K562 (cell line): ENCODE data around the gene EYA3. TPM values are rescaled to one million over a fixed set of nuclear protein-coding genes. Genes with fewer than 3 reads are reported as not detected.

ENCODE experiments used
- ATAC-seq: fragments of 200-7000 bp; cut with Tn5 transposase; 3 replicates; pipeline ENCODE4 v1.9.1; 2020; ENCODE audit warnings: moderate library complexity
- BruUV-seq: library from RNA; stranded (reverse); fragments of 400-500 nt; replicated peaks from 2 replicates; lab custom pipeline; 2021; lab: Mats Ljungman, UMichigan
- CTCF ChIA-PET: fragments of 300-600 bp; formaldehyde crosslinking; extraction: SDS; loops from one replicate; lab custom pipeline; 2021; ENCODE audit warnings: low intra/inter-chr PET ratio; lab: Yijun Ruan, JAX
- POLR2A ChIA-PET: fragments of 300-600, 350-650 bp; sonication (Branson Sonifier 250); formaldehyde crosslinking; extraction: SDS; loops from one replicate; lab custom pipeline; 2021; ENCODE audit warnings: antibody characterized with exemption, inconsistent platforms; lab: Yijun Ruan, JAX
- DNase-seq, 4 experiments: peaks; one replicate each; pipeline versions ENCODE4 v3.0.0 to v3.0.0-alpha.2; 2011 to 2018; ENCODE audit warnings: low spot score in 3 of 4, mixed read lengths in 3 of 4; ENCODE audit errors: extremely low read depth in 1 of 4
- FAIRE-seq: peaks from 2 replicates; lab custom pipeline; 2011; peaks lifted over from hg19 to GRCh38; lab: Jason Lieb, UNC
- H2AFZ ChIP-seq: 2 replicates; pipeline ENCODE4 v1.6.0; 2011; ENCODE audit warnings: low read depth, low read length, control low read depth, inconsistent platforms
- H3K27ac ChIP-seq: fragments of 200-600 bp; 3 replicates; pipeline ENCODE4 v1.8.0; 2011; ENCODE audit warnings: low read depth, mild to moderate bottlenecking, control low read depth, inconsistent platforms, low read length, moderate library complexity, mixed read lengths; ENCODE audit errors: extremely low read depth
- H3K27me3 ChIP-seq, 2 experiments: fragments of 300-600 bp in 1 of 2; 2 replicates in 1 of 2; 3 replicates in 1 of 2; pipeline versions ENCODE4 v1.6.0 to v1.8.0; 2011; ENCODE audit warnings: inconsistent platforms in 2 of 2, low read length in 2 of 2, mild to moderate bottlenecking in 1 of 2, mixed read lengths in 1 of 2, moderate library complexity in 1 of 2; ENCODE audit not compliant: control insufficient read depth in 2 of 2, insufficient read depth in 2 of 2
- H3K36me3 ChIP-seq: fragments of 300-600 bp; 3 replicates; pipeline ENCODE4 v1.8.0; 2011; ENCODE audit warnings: mild to moderate bottlenecking, low read length, inconsistent platforms; ENCODE audit not compliant: control insufficient read depth, insufficient read depth
- H3K4me1 ChIP-seq, 2 experiments: fragments of 200-600 bp in 1 of 2; replicated peaks in 1 of 2; 2 replicates in 1 of 2; 3 replicates in 1 of 2; pipeline versions ENCODE4 v1.5.1 to v1.8.0; 2011; ENCODE audit warnings: inconsistent platforms in 2 of 2, low read length in 2 of 2, mild to moderate bottlenecking in 1 of 2, mixed read lengths in 1 of 2, moderate library complexity in 1 of 2; ENCODE audit not compliant: control insufficient read depth in 2 of 2, insufficient read depth in 2 of 2
- H3K4me2 ChIP-seq: 2 replicates; pipeline ENCODE4 v1.6.1; 2011; ENCODE audit warnings: low read length, control low read depth, inconsistent platforms, mixed read lengths; ENCODE audit not compliant: insufficient read depth
- H3K4me3 ChIP-seq: fragments of 200-600 bp; sonication (generic), shearing (Covaris generic); 2 replicates; pipeline ENCODE4 v1.5.1; 2016; ENCODE audit warnings: control low read depth, inconsistent platforms
- H3K79me2 ChIP-seq: fragments of 200-600 bp; 3 replicates; pipeline ENCODE4 v1.8.0; 2011; ENCODE audit warnings: low read length, inconsistent platforms; ENCODE audit not compliant: control insufficient read depth, insufficient read depth
- H3K9ac ChIP-seq, 2 experiments: 2 replicates each; pipeline versions ENCODE4 v1.6.0 to v1.6.1; 2011; ENCODE audit warnings: low read depth in 2 of 2, low read length in 2 of 2, control low read depth in 1 of 2, inconsistent platforms in 1 of 2, mild to moderate bottlenecking in 1 of 2, mixed read lengths in 1 of 2; ENCODE audit not compliant: insufficient read depth in 1 of 2
- H3K9me1 ChIP-seq: one replicate; pipeline ENCODE4 v1.6.0; 2011; ENCODE audit warnings: inconsistent platforms, mild to moderate bottlenecking, low read length, moderate library complexity; ENCODE audit not compliant: control insufficient read depth, insufficient read depth
- H3K9me3 ChIP-seq: replicated peaks from 2 replicates; pipeline ENCODE4 v1.5.1; 2011; ENCODE audit warnings: low read depth, low read length, inconsistent platforms; ENCODE audit not compliant: control insufficient read depth, insufficient read depth
- H4K20me1 ChIP-seq: replicated peaks from 2 replicates; pipeline ENCODE4 v1.6.1; 2011; ENCODE audit warnings: low read length, inconsistent platforms, mixed read lengths; ENCODE audit not compliant: control insufficient read depth, insufficient read depth
- ARID1B ChIP-seq: fragments of 450-650 bp; IDR thresholded peaks from 2 replicates; pipeline ENCODE4 v1.6.1; 2016; ENCODE audit warnings: antibody characterized with exemption, mild to moderate bottlenecking, inconsistent platforms
- CHD4 ChIP-seq: fragments of 200-600 bp; sonication (generic); IDR thresholded peaks from 3 replicates; pipeline ENCODE4 v1.6.1; 2012; ENCODE audit warnings: low read depth, mild to moderate bottlenecking, mixed read lengths, low read length, inconsistent platforms; ENCODE audit not compliant: insufficient read depth, insufficient replicate concordance, poor library complexity, severe bottlenecking
- FOXA3 ChIP-seq, 2 experiments: fragments of 450-650 bp in 1 of 2; sonication (generic) in 1 of 2; formaldehyde crosslinking; IDR thresholded peaks in 1 of 2; conservative IDR thresholded peaks in 1 of 2; 2 replicates each; pipeline versions ENCODE4 v1.4.0 to v1.8.0; 2020 to 2022; ENCODE audit warnings: mild to moderate bottlenecking in 2 of 2, missing genetic modification reagents in 1 of 2
- MAFG ChIP-seq: fragments of 450-650 bp; conservative IDR thresholded peaks from 2 replicates; pipeline ENCODE4 v1.6.1; 2016; ENCODE audit warnings: missing genetic modification characterization, missing compliant biosample characterization
- RBM34 ChIP-seq: fragments of 200-400 bp; formaldehyde crosslinking; IDR thresholded peaks from 2 replicates; pipeline ENCODE4 v1.6.1; 2018; ENCODE audit warnings: low read length, borderline replicate concordance; ENCODE audit not compliant: insufficient read depth
- SMARCA4 ChIP-seq: fragments of 450-650 bp; IDR thresholded peaks from 2 replicates; pipeline ENCODE4 v1.6.1; 2016
- SMARCA5 ChIP-seq: fragments of 450-650 bp; IDR thresholded peaks from 2 replicates; pipeline ENCODE4 v1.6.1; 2016
- ZNF76 ChIP-seq: fragments of 250-450 bp; sonication (Bioruptor Pico); IDR thresholded peaks from 2 replicates; pipeline ENCODE4 v1.4.0; 2020; ENCODE audit warnings: mild to moderate bottlenecking, moderate library complexity, borderline replicate concordance
- WGBS: fragments of 100-300 bp; shearing (Covaris generic); methylation state at CpG from one replicate; pipeline ENCODE4 v1.1.6; 2016; ENCODE audit warnings: low coverage, mixed read lengths; ENCODE audit not compliant: insufficient coverage; ENCODE audit errors: missing lambda C conversion rate; 5-methylcytosine and 5-hydroxymethylcytosine counted together
- in situ Hi-C: fragments of 300-500 bp; cut with MboI; formaldehyde crosslinking; loops from 4 replicates; pipeline ENCODE4 v1.15.0; 2018; ENCODE audit warnings: inconsistent platforms, mixed read lengths
- intact Hi-C: fragments of 100-400 bp; cut with micrococcal nuclease; formaldehyde crosslinking; loops from 2 replicates; pipeline ENCODE4 v1.14.2; 2022
- polyA plus RNA-seq, 8 experiments: library from polyadenylated mRNA; depleted of rRNA in 4 of 8; stranded (reverse) in 5 of 8; unstranded in 3 of 8; fragments of >200 nt; fragmentation: Nextera tagmentation in 2 of 8; fragmentation: Illumina TruSeq in 1 of 8; extraction: Ambion mirVana in 2 of 8; extraction: Trizol in 1 of 8; gene quantifications; 2 replicates each; pipeline versions ENCODE4 v1.2.1 to v1.2.3, GENCODE V29; 2011 to 2014; ENCODE audit warnings: inconsistent platforms in 1 of 8, missing spikeins in 1 of 8
- total RNA-seq, 7 experiments: library from RNA; depleted of rRNA in 6 of 7; stranded (reverse); fragments of >200 nt in 6 of 7; fragmentation: Illumina TruSeq in 2 of 7; extraction: Trizol in 2 of 7; gene quantifications; 2 replicates each; pipeline versions ENCODE4 v1.2.1 to v1.2.3, GENCODE V29; 2011 to 2021; ENCODE audit warnings: low replicate concordance in 1 of 7
- TF ChIP-seq, protein P1 (sequence below), 2 experiments: fragments of 450-650 bp; conservative IDR thresholded peaks; 2 replicates each; pipeline ENCODE4 v1.6.1; 2017; ENCODE audit warnings: mild to moderate bottlenecking in 2 of 2, moderate library complexity in 2 of 2
- TF ChIP-seq, protein P2 (sequence below), 2 experiments: IDR thresholded peaks in 1 of 2; conservative IDR thresholded peaks in 1 of 2; 2 replicates each; pipeline ENCODE4 v1.6.1; 2016; ENCODE audit warnings: low read depth in 2 of 2, mild to moderate bottlenecking in 1 of 2, missing compliant biosample characterization in 1 of 2, missing genetic modification characterization in 1 of 2, moderate library complexity in 1 of 2
- TF ChIP-seq, protein P3 (sequence below): fragments of 250-450 bp; sonication (Bioruptor Pico); IDR thresholded peaks from 2 replicates; pipeline ENCODE4 v1.8.0; 2022; ENCODE audit warnings: moderate library complexity, mild to moderate bottlenecking, inconsistent platforms
- TF ChIP-seq, protein P4 (sequence below): sonication (generic); IDR thresholded peaks from 2 replicates; pipeline ENCODE4 v1.6.1; 2016

Gene EYA3
- total and polyA plus RNA-seq, 9 of the 15 experiments (the other 6 are each of a cell fraction or from before 2014, with no cell fraction given): 21.7 to 64.0 (median 43.6) TPM

DNA sequence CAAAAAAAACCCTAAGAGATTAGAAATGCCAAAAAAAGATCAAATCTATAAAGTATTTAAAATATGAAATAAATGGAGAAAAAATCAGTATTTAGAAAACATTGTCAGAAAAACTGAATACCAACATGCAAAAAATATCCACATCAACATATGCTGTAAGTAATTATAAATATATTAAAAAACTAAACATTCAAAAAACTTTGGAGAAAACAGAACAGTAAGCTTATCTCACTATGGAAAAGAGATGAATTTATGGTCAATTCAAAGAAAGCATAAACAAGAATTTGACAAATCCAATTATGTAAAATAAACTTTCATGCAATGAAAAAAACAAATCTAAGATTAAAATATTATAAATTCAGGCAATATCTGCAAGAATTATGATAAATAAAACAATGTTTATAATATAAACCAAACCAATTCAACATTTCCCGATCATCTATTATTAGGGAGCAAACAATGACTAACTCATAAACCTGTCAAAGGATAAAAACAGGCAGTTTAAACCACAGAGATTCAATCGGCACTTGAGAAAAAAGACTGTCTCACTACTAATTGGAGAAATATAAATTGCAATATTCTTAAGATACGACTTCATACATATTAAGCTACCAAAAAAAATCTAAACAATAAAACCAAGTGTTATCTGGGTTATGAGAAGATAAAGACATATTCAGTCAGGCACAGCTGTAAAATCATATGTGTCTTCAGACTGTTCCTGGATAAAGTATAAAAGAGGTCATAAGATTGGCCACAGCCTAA is 21.8 kb downstream of the EYA3 start:
- ChIA-PET POLR2A (interaction anchor here (0.5 to 3.0 kb wide), 7 partner anchors 8 to 440 kb away, joined by 3 to 14 read pairs (median 3); no protein-coding TSS in a partner anchor), CTCF (no interaction called here)
- Histone ChIP-seq H3K79me2 (peaks cover 94% of the 10 kb centered on the region), H3K36me3 (peaks cover 11% of the 10 kb centered on the region; the same call in 2 of the 3 replicates), H3K9ac (peak overlapping the region in 1 of 2 experiments; percentile 32; a peak in 1 of 4 replicates), H4K20me1 (no peaks in the 10 kb centered on the region), H2AFZ (no peak overlapping the region), H3K9me1 (peaks cover 3% of the 10 kb centered on the region), H3K27ac (peak overlapping the region; percentile 73; the same call in 2 of the 3 replicates), H3K4me2 (no peak overlapping the region), H3K27me3 (no peaks in the 10 kb centered on the region), H3K4me1 (peaks cover 10 to 21% of the 10 kb centered on the region in 2 experiments), H3K4me3 (no peak overlapping the region), H3K9me3 (peaks cover 2% of the 10 kb centered on the region; the same call in 1 of the 2 replicates)
- FAIRE-seq (no peak), ATAC-seq (peak; percentile 28; the same call in 2 of the 3 replicates), DNase-seq (no peak)
- 1% methylated on average over 3 of the region's 3 CpGs for WGBS
- intact Hi-C loops: no loop called here
- in situ Hi-C loops: no loop called here
- BruUV-seq: no TSS peak
- TF ChIP-seq FOXA3 (CRISPR knock-in tag; conservative IDR thresholded peaks at IDR 0.05 in 1 of 2, IDR thresholded peaks at IDR 0.05 in 1 of 2) (peak in 1 of 2 experiments; percentile 55; a peak in 2 of 4 replicates), SMARCA4 (peak; percentile 69), CHD4 (peak; percentile 32), ZNF76 (no peak), MAFG (no peak), ARID1B (peak; percentile 64), SMARCA5 (peak; percentile 44; the same call in 1 of the 2 replicates), RBM34 (no peak)
- TF ChIP-seq, protein P1, sequence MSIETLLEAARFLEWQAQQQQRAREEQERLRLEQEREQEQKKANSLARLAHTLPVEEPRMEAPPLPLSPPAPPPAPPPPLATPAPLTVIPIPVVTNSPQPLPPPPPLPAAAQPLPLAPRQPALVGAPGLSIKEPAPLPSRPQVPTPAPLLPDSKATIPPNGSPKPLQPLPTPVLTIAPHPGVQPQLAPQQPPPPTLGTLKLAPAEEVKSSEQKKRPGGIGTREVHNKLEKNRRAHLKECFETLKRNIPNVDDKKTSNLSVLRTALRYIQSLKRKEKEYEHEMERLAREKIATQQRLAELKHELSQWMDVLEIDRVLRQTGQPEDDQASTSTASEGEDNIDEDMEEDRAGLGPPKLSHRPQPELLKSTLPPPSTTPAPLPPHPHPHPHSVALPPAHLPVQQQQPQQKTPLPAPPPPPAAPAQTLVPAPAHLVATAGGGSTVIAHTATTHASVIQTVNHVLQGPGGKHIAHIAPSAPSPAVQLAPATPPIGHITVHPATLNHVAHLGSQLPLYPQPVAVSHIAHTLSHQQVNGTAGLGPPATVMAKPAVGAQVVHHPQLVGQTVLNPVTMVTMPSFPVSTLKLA (conservative IDR thresholded peaks at IDR 0.05): no peak
- TF ChIP-seq, protein P2, sequence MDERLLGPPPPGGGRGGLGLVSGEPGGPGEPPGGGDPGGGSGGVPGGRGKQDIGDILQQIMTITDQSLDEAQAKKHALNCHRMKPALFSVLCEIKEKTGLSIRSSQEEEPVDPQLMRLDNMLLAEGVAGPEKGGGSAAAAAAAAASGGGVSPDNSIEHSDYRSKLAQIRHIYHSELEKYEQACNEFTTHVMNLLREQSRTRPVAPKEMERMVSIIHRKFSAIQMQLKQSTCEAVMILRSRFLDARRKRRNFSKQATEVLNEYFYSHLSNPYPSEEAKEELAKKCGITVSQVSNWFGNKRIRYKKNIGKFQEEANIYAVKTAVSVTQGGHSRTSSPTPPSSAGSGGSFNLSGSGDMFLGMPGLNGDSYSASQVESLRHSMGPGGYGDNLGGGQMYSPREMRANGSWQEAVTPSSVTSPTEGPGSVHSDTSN (CRISPR knock-in tag; IDR thresholded peaks at IDR 0.05; ENCODE audit: low read depth): no peak
- TF ChIP-seq, protein P2 (tag; conservative IDR thresholded peaks at IDR 0.05; ENCODE audit: low read depth): peak; percentile 37; the same call in 1 of the 2 replicates
- TF ChIP-seq, protein P3, sequence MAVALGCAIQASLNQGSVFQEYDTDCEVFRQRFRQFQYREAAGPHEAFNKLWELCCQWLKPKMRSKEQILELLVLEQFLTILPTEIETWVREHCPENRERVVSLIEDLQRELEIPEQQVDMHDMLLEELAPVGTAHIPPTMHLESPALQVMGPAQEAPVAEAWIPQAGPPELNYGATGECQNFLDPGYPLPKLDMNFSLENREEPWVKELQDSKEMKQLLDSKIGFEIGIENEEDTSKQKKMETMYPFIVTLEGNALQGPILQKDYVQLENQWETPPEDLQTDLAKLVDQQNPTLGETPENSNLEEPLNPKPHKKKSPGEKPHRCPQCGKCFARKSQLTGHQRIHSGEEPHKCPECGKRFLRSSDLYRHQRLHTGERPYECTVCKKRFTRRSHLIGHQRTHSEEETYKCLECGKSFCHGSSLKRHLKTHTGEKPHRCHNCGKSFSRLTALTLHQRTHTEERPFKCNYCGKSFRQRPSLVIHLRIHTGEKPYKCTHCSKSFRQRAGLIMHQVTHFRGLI (CRISPR knock-in tag): no peak
- TF ChIP-seq, protein P4, sequence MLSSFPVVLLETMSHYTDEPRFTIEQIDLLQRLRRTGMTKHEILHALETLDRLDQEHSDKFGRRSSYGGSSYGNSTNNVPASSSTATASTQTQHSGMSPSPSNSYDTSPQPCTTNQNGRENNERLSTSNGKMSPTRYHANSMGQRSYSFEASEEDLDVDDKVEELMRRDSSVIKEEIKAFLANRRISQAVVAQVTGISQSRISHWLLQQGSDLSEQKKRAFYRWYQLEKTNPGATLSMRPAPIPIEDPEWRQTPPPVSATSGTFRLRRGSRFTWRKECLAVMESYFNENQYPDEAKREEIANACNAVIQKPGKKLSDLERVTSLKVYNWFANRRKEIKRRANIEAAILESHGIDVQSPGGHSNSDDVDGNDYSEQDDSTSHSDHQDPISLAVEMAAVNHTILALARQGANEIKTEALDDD: peak; percentile 59; the same call in 1 of the 2 replicates
